Muscle layer of colon (tissue), 2 donors: Measurements from ENCODE around the gene MGAT5.

Source experiments
- H3K27ac ChIP-seq: one replicate; pipeline ENCODE4 v1.7.0; 2013; ENCODE audit warnings: low read depth, mild to moderate bottlenecking, low read length, moderate library complexity
- H3K27me3 ChIP-seq, 2 donors: one replicate each; pipeline ENCODE4 v1.7.0; 2013; ENCODE audit warnings: low read length in 2 of 2, mild to moderate bottlenecking in 2 of 2; ENCODE audit not compliant: insufficient read depth in 2 of 2, control insufficient read depth in 1 of 2
- H3K36me3 ChIP-seq: one replicate; pipeline ENCODE4 v1.7.0; 2013; ENCODE audit warnings: mild to moderate bottlenecking, low read length; ENCODE audit not compliant: insufficient read depth
- H3K4me1 ChIP-seq: one replicate; pipeline ENCODE4 v1.7.0; 2013; ENCODE audit warnings: mild to moderate bottlenecking, low read length; ENCODE audit not compliant: insufficient read depth
- H3K4me3 ChIP-seq, 2 donors: one replicate each; pipeline ENCODE4 v1.7.0; 2013; ENCODE audit warnings: low read length in 2 of 2, low read depth in 1 of 2, mild to moderate bottlenecking in 1 of 2, moderate library complexity in 1 of 2
- H3K9ac ChIP-seq: one replicate; pipeline ENCODE4 v1.7.0; 2013; ENCODE audit warnings: low read length
- H3K9me3 ChIP-seq: one replicate; pipeline ENCODE4 v1.7.0; 2013; ENCODE audit warnings: mild to moderate bottlenecking, low read length
- donor health status: abdominal sarcoma.
- donor health status: Adenocarcinoma of cecum.

MGAT5 gene

GRCh38 chr2:134435936-134436335 lies 182.1 kb downstream of the MGAT5 start:
- Histone ChIP-seq H3K9me3 (no peaks in the 10 kb centered on the region), H3K36me3 (peaks cover under 1% of the 10 kb centered on the region), H3K4me3 (no peak overlapping the region), H3K27me3 (no peaks in the 10 kb centered on the region), H3K27ac (no peak overlapping the region), H3K9ac (no peak overlapping the region), H3K4me1 (no peaks in the 10 kb centered on the region)

- no peaks in the 10 kb centered on the region for H3K4me1 ChIP-seq
- no peaks in the 10 kb centered on the region for H3K36me3 ChIP-seq
- H3K9ac ChIP-seq: no peak overlapping the region
- no peak overlapping the region for H3K27ac ChIP-seq
- H3K27me3 ChIP-seq: no peaks in the 10 kb centered on the region
- H3K4me3 ChIP-seq: no peak overlapping the region
- no peaks in the 10 kb centered on the region for H3K9me3 ChIP-seq
These were observed 182.8 kb downstream of the MGAT5 start for GRCh38 chr2:134436706-134437105.

DNA sequence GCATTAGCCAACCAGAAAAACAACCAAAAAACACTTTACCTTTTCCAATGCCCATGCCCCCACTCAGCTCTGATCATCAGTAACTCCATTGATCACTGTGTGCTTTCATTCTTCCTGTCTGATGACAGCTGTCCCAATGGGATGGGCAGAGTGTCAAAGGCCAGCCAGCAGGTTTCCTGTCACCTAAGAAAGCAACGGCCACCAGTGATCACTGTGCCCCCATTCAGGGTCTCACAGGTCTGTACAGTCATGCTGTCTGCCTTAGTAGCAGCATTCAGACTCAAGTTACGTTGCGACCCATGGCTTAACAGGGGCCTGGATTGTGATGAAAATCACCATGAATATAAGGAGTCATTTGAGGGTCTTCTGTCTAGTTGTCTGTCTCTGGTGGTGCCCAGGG lies 184.5 kb downstream of the MGAT5 start:
- Histone ChIP-seq H3K27ac (no peak overlapping the region), H3K36me3 (no peaks in the 10 kb centered on the region)

GRCh38 chr2:134440336-134440909 lies 186.6 kb downstream of the MGAT5 start:
- Histone ChIP-seq H3K9ac (no peak overlapping the region), H3K4me3 (no peak overlapping the region), H3K36me3 (no peaks in the 10 kb centered on the region), H3K4me1 (no peaks in the 10 kb centered on the region), H3K9me3 (no peaks in the 10 kb centered on the region), H3K27me3 (no peaks in the 10 kb centered on the region), H3K27ac (no peak overlapping the region)

More for the DNA sequence above, 184.5 kb downstream of the MGAT5 start:
- Histone ChIP-seq H3K4me3 (no peak overlapping the region), H3K27me3 (no peaks in the 10 kb centered on the region), H3K9me3 (no peaks in the 10 kb centered on the region), H3K4me1 (no peaks in the 10 kb centered on the region), H3K9ac (no peak overlapping the region)

- Histone ChIP-seq H3K4me1 (no peaks in the 10 kb centered on the region), H3K27me3 (no peaks in the 10 kb centered on the region), H3K36me3 (no peaks in the 10 kb centered on the region), H3K4me3 (no peak overlapping the region), H3K27ac (no peak overlapping the region), H3K9me3 (no peaks in the 10 kb centered on the region), H3K9ac (no peak overlapping the region)
These were observed 187.4 kb downstream of the MGAT5 start for GRCh38 chr2:134441153-134441863.

DNA sequence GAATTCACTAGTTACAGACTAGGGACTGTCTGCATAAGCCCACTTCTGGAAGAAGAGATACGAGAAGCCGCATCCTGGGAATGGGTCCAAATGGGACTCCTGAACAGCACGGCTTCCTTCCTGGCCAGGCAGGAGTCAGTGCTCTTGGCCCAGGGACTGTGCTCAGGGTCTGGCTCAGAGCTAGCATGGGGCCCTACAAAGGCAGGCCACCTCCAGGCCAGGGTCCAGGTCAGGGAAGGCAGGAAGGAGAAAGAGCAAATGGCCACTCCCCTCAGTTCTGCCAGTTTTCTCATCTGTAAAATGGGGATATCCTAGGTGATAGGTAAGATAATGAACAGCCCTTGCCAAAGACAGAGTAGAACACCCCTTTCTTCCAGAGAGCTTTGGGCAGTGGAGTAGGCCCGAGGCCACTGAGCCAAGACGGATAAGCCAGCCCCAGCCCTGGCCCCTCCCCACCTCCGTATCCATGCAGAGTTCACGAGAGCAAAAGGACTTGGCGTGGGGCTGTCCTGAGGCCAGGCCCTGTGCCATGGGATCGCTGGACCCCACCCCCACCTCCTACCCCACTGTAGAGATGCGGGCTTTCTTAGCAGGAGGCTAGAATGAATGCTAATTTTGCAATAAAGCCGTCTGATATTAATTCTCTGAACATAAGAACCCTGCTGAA lies 190.1 kb downstream of the MGAT5 start:
- Histone ChIP-seq H3K4me1 (no peaks in the 10 kb centered on the region), H3K27me3 (no peaks in the 10 kb centered on the region), H3K9me3 (no peaks in the 10 kb centered on the region), H3K36me3 (no peaks in the 10 kb centered on the region), H3K9ac (no peak overlapping the region), H3K27ac (no peak overlapping the region), H3K4me3 (no peak overlapping the region)

DNA sequence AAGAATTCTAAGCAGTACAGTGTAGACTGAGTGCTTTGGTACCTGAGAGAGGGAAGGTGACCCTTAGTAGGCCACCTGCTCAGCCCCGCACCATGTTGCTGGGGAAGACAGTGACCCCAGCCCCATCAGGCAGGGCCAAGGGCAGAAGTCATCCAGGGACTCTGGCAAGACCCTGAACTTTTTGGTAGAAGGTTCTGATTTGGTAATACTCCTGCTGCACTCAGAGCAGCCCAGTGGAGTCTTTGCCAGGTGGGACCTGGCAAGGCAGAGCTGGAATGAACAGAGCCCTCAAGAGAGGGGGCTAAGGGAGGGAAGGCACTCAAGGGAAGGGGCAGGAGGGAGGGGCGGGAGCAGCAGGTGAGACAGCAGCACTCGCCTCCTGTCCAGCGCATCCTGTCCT lies 191.2 kb downstream of the MGAT5 start:
- H3K36me3 ChIP-seq: no peaks in the 10 kb centered on the region
- H3K9me3 ChIP-seq: no peaks in the 10 kb centered on the region
- no peak overlapping the region for H3K9ac ChIP-seq
- H3K4me3 ChIP-seq: no peak overlapping the region
- no peaks in the 10 kb centered on the region for H3K27me3 ChIP-seq
- H3K4me1 ChIP-seq: no peaks in the 10 kb centered on the region
- no peak overlapping the region for H3K27ac ChIP-seq

GRCh38 chr2:134445985-134446382 lies 192.1 kb downstream of the MGAT5 start:
- Histone ChIP-seq H3K4me1 (no peaks in the 10 kb centered on the region), H3K9me3 (no peaks in the 10 kb centered on the region), H3K4me3 (no peak overlapping the region), H3K27me3 (no peaks in the 10 kb centered on the region), H3K27ac (no peak overlapping the region), H3K36me3 (no peaks in the 10 kb centered on the region), H3K9ac (no peak overlapping the region)

- no peaks in the 10 kb centered on the region for H3K27me3 ChIP-seq
- no peaks in the 10 kb centered on the region for H3K4me1 ChIP-seq
- H3K36me3 ChIP-seq: no peaks in the 10 kb centered on the region
- H3K4me3 ChIP-seq: no peak overlapping the region
- no peak overlapping the region for H3K27ac ChIP-seq
- no peak overlapping the region for H3K9ac ChIP-seq
- H3K9me3 ChIP-seq: no peaks in the 10 kb centered on the region
These were observed 192.6 kb downstream of the MGAT5 start for GRCh38 chr2:134446383-134447017.

DNA sequence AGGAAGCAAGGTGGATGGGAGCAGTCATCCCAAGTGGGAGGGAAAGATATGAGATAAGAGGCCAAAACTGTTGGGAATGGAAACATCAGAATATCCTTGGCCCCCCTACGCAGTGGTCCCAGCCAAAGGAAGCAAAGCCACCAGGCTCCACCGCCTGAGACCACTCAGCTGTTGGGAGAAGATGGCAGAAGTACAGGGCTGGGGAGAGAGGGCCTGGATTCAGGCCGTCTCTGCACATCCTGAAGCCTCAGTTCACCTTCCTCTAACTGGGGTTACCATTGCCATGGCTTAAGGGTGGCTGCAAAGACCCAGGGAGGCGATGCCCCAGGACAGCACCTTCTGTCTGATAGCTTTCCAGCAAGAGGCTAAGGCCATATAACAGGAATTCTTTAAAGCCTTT lies 193.8 kb downstream of the MGAT5 start:
- Histone ChIP-seq H3K9me3 (no peaks in the 10 kb centered on the region), H3K36me3 (no peaks in the 10 kb centered on the region), H3K4me1 (no peaks in the 10 kb centered on the region), H3K27ac (no peak overlapping the region), H3K27me3 (no peaks in the 10 kb centered on the region), H3K4me3 (no peak overlapping the region), H3K9ac (no peak overlapping the region)

DNA sequence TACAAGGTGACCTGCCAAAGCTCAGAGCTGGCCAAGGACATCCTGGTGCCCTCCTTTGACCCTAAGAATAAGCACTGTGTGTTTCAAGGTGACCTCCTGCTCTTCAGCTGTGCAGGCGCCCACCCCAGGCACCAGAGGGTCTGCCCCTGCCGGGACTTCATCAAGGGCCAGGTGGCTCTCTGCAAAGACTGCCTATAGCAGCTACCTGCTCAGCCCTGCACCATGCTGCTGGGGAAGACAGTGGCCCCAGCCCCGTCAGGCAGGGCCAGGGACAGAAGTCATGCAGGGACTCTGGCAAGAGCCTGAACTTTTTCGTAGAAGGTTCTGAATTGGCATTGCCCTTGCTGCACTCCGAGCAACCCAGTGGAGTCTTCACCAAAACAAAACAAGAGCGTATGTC lies 194.8 kb downstream of the MGAT5 start:
- no peaks in the 10 kb centered on the region for H3K4me1 ChIP-seq
- no peaks in the 10 kb centered on the region for H3K9me3 ChIP-seq
- no peak overlapping the region for H3K27ac ChIP-seq
- H3K27me3 ChIP-seq: no peaks in the 10 kb centered on the region
- no peak overlapping the region for H3K9ac ChIP-seq
- no peaks in the 10 kb centered on the region for H3K36me3 ChIP-seq
- no peak overlapping the region for H3K4me3 ChIP-seq
